Testis (tissue), 2 donors: Measurements from ENCODE around the gene PHF3.

Experiments
- CTCF ChIP-seq, 3 experiments: fragments of 450-650 bp in 2 of 3; fragments of 200-600 bp in 1 of 3; sonication (generic) in 1 of 3; IDR thresholded peaks; one replicate each; pipeline ENCODE4 v1.5.1; 2016 to 2019; ENCODE audit warnings: antibody characterized with exemption in 3 of 3, mild to moderate bottlenecking in 2 of 3, moderate library complexity in 1 of 3
- POLR2A ChIP-seq: fragments of 450-650 bp; IDR thresholded peaks from one replicate; pipeline ENCODE4 v1.6.1; 2017; ENCODE audit warnings: antibody characterized with exemption, mild to moderate bottlenecking, moderate library complexity

- TF ChIP-seq CTCF (IDR thresholded peaks at IDR 0.05) (no peak), POLR2A (no peak)
These were observed 38.2 kb upstream of the PHF3 start for GRCh38 chr6:63597141-63598048.
